Renal cortex interstitium (tissue), 11 donors: ENCODE measurements around the gene DYNLT1. TPM values are rescaled to one million over a fixed set of nuclear protein-coding genes. Genes with fewer than 3 reads are reported as not detected.
"Not testable (repeated sequence)": the region's sequence is repeated elsewhere in the genome, so short reads cannot be mapped to it uniquely, and the experiment has no call there.

Source experiments
- DNase-seq, 11 donors: peaks; one replicate each; pipeline ENCODE4 v3.0.0-alpha.2; 2013; ENCODE audit warnings: low read depth in 9 of 11, low spot score in 4 of 11; ENCODE audit errors: extremely low read depth in 1 of 11
- polyA plus RNA-seq, 3 donors: library from polyadenylated mRNA; unstranded; fragments of 120-200 nt; gene quantifications; one replicate each; pipeline ENCODE4 v1.2.1, GENCODE V29; 2013; ENCODE audit not compliant: insufficient read length in 3 of 3

DYNLT1 gene
- polyA plus RNA-seq, 3 donors: 154 to 186 (median 170) TPM

DNA sequence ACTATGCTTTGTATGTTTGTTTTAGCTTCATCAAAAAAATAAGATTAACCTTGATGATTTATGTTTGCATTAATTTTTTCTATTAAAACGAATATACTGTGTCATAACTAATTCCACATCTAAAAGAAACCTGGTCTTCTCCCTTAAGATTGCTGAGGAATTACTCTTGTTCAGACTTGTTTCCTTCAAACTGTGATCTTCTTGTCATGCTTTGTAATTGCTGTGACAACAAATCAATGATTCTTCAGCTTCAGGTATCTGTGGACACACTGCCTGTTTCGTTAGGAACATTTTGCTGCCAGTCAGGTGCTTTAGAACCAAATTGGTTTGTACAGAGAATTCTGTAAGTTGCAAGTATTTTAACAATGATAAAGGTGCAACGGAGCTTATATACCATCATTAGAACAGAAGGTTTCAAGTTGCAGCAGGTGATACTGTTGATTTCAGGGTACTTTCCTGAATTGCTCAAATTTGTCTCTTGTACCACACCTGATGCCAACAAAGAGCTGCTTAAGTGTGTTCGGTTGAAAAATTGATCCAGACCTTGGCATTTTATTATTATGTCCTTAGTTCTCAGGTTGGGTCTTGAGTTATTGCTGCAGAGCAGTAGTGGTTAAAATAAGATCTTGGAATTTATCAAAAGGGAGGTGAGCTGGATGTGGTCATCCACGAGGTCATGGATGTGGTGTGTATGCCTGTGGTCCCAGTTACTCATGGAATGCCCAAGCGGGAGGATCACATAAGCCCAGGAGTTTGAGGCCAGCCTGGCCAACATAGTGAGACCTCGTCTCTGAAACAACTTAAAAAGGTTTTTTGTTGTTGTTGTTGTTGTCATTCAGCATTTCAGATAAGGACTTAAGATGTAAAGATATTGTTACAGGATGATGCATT is 24.8 kb upstream of the DYNLT1 start:
- no peak for DNase-seq

DNA sequence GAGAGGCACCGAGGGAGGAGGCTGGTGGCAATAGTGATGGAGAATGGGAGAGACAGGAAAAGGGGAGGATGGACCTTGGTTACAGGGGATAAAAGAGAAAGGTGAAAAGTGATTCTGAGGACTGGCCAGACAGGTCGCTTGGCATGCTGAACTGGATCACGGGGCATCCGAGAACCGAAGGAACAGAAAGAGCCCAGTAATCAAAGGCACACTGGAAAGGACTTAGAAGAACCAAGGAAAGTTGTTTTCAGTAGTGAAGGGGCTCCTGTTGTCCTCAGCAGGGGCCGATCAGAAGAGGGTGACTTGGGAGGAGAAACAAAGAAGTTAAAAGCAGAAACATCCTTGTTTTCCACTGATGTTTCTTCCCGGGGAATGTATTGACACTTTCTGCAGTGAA is 24.2 kb upstream of the DYNLT1 start:
- DNase-seq: no peak

DNA sequence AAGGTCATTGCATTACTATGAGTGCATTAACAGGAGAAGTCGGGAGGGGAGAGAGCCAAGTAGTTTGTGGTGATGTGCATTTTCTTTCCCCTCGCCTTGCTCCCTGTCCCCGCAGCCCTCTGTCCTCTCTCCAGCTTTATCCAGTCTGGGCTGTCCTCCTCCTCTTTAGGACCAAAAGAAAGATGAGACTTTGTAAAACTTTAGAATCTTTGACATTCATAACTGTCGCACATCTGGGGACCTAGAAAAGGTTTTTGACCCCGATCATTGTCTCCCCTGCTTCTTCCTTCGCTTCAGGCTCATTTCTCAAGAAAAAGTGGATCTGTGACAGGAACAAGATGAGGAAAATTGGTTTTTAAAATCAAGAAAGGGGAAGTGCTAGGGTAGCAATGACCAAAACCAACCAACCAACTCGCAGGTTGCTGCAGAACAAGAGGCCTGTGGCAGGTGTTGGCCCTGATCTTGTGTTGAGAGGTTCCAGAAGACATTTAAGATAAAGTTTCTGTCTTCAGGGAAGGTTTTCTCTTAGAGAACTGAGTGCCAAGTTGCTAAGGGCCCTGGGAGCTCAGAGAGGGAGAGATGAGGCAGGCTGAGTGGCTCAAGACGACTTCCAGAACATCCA is 22.9 kb upstream of the DYNLT1 start:
- no peak for DNase-seq

DNA sequence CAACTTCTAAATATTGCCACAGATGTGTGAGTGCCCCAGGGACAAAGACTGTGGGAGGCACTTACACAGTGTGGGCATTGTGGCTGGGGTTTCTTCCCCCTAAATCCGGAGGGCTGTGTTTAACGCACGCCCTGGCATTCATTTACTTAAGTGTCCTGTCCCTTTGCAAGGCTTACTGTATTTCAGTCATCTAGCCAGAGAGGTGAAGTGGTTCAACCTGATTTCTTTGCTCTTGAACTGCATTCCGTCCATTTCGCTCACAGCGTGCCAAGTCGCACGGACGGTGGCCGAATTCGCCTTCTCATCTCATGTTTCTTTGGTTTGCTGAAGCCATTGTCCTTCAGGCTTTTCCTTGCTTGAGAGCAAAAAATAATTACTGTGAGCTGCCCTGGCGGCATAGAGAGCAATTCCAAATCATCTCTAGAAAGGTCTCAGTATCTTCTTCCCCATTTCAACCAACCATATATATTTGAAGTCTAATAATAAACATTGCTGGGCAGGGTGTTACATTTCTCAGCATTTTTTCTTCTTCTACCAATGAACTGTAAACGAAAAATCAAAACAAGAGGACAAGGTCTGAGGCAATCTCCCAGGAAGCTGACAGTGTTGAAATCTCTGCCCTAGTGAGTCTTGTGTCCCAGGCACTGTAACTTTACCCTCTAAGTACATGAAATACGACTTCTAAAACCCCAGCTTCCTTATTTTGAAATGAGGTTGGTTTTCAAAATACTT is 22.3 kb upstream of the DYNLT1 start:
- DNase-seq: no peak

DNA sequence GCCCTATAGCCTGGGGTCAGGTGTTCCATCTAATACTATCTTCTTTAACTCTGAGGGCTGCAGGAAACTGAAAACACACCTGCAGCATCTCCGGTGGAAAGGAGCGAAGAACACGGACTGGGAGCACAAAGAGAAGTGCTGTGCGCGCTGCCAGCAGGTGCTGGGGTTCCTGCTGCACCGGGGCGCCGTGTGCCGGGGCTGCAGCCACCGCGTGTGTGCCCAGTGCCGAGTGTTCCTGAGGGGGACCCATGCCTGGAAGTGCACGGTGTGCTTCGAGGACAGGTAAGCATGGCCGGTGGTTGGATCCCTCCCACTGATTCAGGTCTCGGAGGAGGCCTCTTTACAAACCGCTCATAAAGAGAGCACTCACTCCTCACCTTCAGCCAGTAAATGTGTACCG is 20.8 kb upstream of the DYNLT1 start:
- no peak for DNase-seq

DNA sequence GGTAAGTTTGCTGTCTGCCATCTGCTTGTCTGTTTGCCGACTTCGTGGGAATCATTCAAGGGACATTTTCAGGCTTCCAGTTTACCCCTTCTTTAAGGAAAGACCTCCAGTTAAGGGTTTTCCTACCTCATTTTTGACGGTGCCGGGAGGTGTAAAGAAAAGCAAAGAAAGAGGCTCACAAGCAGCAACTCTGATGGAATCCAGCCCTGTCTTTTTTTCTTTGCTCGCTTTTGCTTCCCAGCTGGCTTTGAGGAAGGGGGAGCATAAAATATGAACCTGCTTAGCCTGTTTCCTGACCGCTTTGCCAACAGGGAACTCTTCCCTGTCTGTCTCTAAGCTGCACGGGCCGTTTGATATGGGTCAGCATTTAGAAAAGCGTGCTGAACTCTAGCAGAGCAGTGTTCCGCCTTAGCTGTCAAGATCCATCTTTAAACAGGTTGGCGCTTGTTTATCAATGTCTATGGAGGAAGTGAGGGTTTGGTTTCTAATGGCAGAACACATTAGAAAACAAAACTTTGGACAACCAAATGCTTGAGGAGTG is 19.2 kb upstream of the DYNLT1 start:
- DNase-seq: no peak

DNA sequence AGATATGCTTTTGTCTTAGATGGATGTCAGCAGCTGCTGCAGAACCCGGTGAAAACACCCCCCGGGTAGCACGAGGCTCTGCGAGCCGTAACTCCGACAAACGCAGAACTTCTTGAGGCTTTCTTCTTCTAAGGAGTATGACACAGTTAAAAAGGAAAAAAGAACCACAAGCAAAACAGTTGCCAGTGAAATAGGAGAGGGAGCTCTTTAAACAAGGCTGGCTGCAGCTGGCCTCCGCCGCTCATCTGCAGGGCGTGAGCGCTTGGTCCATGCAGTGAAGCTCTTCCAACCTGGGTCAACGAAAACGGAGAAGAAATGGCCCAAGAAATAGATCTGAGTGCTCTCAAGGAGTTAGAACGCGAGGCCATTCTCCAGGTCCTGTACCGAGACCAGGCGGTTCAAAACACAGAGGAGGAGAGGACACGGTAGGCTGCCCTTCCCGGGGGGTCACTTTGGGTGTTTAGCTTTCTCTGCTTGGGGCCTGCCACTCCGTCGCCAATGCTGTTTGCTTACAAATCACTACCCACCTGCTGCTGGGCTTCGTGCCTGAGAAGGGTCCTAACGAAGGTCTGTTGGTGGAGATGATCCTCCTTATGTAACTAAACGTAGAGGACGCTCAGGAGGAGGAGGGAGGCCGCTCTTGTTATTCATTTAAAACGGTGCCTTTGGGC is 18.5 kb upstream of the DYNLT1 start:
- no peak for DNase-seq

DNA sequence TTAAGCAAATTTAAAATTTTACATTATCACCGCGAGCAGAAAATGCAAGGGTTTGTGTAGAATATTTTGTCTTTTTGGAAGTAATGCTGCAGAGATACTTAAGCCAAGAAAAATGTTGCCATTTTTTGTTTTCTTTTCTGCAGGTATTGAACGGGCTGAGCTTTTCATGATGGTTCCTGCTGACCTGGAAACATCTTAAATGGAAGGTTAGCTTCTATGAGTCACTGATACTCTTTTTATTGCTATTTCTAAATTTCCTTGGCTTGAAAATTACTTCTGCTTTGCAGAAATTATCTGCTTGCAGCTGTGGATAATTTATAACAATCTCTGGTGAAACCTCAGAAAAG is 18.0 kb upstream of the DYNLT1 start:
- DNase-seq: no peak

DNA sequence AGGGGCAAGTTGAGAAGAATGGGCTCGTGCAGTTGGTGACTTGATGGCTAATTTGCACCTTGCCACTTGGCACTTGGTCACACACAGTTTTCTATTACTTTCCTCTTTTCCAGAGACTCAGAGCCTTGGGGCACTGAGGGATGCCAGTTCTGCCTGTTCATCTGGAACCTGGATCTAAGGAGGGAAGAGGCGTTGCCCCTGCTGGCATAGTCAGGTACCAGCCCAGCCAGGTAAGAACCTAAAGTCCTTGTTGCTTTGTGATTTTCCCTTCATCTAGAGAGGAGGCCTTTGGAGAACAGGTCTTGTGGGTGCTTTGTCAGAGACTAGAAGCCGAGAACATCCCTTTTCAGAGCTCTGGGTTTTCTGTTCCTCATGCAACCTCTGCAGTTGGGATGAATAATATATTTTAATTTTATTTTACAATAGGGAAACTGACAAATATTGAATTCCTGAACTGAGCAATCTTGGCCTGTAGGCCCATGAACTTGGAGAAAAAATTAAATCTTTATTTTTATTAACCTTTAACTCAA is 16.7 kb upstream of the DYNLT1 start:
- no peak for DNase-seq

DNA sequence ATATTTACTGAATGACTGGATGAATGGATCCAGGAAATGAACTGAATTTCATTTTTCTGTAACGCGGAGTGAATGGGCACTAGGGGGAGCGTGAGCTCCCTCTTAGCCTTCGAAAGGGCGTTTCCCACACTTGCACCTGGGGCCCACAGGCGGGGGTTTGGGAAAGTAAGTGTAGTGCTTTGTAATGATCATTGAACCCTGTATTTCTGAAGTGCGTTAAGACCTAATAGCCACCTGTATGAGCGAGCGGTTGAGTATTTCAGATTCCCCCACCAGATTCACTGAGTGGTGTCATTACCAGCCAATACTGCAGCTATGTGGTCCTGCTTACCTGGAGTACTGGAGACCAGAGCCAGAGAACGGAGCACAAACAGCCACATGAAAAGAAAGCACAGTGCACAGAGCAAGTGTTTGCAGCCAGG is 15.8 kb upstream of the DYNLT1 start:
- DNase-seq: no peak

DNA sequence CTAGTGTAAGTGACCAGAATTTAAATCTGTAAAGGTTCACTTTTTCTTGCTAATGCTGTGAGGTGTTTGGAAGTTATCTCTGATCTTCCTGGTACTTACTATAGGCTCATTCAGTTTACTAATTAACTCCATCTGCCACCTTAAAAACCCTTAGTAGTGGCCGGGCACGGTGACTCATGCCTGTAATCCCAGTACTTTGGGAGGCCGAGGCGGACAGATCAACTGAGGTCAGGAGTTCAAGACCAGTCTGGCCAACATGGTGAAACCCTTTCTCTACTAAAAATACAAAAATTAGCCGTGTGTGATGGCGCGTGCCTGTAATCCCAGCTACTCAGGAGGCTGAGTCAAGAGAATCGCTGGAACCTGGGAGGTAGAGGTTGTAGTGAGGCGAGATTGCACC is 12.4 kb upstream of the DYNLT1 start:
- DNase-seq: not testable (repeated sequence)

DNA sequence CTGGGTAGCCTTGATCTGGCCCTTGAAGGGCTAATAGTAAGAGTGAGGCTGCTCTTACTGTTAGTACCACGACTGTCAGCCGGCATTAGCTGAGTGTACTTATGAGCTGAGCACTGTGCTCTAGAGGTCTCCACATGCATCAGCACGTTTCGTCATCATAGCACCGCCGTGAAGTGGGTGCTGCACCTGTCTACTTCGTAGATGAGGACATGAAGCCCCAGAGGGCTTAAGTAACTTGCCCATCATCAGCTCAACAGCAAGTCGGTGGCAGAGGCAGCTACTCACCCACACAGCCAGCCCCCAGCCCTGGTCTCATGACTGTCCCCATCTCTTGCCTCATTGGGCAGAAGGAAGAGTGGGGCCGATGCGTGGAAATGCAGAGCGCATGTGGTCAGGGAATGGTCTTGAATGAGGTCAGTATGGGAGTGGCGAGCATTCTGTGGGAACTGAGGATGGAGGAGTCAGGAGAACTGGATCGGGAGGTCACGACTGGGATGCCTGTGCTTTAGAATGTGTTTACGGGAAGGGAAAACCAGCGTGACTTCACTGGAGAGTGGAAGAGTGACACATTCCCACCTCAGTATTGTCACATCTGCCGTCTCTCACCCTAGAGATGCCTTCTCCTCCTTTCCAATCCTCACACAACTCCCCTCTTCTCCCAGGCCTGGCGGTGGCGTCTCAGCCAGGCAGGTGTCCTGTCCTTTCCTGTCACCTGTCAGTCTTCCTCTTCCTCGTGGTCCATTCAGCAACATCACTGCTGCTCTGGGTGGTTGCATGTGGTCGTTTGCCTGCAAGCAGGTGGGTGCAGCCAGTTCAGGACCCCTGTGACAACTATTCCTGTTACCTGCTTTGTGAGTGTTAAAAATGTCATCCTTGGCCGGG is 11.3 kb upstream of the DYNLT1 start:
- DNase-seq: no peak

DNA sequence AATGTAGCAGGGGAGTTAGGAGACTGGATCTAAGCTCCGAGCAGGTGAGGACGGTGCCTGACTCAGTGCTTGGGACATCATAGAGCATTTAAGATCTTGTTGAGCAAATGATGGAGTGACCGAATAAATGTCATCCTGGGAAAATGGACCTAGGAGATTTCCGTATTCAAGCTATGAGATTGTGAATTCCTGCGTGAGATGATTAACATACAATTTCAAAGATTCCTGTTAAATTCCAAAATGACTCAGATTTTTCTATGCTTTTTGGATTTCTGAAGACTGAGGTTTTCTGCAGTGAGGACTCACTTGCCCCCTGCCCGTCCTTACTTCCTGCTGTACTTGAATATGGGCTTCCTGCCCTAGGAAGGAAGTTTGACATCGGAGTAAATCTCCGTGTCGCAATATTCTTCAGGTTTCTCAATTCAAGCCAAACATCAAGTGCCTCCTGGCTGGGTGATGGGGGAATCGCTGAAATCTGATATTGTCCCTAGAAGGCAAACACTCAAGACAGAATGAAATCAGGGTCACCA is 10.5 kb upstream of the DYNLT1 start:
- no peak for DNase-seq

DNA sequence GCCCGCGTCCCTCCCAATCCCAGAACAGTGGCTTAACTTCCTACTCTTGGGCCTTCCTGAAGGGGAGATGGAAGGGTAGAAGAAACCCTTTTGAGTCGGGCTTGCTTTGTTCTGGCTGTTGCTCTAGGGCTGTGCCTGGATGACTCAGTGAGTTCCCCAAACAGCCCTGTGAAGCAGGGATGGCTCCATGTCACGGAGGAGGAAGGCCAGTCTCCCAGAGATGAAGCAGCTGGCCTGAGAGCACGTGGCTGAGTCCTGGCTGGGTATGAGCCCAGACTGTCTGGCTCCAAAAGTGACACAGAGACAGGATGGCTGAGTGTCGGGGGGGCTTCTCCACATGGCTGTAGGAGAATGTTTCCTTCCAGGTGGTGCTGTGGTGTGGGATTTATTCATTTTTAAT is 10.0 kb upstream of the DYNLT1 start:
- peak in 1 of 11 donors; percentile 49 for DNase-seq

DNA sequence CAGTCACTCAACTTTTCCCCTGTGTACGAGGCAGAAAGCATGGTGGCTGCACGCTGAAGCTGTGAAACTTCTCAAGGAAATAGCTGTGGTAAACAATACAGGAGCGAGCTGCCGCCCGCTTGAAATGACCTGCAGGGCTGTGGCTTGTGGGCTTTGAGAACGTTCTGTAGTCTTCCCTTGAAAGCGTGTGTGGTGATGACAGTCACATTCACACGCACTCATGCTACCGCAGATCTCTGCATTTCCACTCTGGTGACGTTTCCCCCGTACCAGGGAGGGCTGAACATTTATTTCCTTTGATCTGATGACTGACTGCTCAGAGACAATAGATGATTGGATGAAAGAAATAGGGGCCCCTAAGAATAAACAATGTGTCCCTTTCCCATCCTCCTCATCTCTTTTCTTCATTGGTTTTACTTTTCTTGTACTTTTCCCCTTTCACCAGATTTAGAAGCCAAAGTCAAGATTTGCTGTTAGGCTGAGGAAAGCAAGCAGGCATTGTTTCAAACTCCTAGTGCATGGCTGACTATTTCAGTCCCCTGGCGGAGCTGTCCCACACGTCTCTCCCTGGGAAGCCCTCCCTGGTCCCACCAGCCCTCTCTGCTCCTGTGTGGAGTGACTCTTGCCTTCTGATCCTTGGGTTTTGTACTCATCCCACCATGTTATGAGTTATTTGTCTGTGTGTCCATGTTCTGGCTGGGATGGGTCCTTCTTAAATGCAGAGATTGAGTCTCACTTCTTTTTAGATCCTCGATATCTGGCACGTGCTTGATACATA is 9.2 kb upstream of the DYNLT1 start:
- DNase-seq: no peak

DNA sequence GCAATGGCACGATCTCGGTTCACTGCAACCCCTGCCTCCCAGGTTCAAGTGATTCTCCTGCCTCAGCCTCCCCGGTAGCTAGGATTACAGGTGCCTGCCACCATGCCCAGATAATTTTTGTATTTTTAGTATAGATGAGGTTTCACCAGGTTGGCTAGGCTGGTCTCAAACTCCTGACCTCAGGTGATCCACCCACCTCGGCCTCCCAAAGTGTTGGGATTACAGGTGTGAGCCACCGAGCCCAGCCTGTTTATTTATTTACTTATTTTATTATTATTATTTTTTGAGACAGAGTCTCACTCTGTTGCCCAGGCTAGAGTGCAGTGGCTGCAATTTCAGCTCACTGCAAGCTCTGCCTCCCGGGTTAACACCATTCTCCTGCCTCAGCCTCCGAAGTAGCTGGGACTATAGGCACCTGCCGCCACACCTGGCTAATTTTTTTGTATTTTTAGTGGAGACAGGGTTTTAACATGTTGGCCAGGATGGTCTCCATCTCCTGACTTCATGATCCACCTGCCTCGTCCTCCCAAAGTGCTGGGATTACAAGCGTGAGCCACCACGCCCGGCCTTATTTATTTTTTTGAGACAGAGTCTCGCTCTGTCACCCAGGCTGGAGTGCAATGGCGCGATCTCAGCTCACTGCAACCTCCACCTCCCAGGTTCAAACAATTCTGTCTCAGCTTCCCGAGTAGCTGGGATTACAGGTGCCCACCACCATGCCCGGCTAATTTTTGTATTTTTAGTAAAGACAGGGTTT is 7.6 kb upstream of the DYNLT1 start:
- not testable (repeated sequence) for DNase-seq
